PC-3 (cell line): ENCODE results near the gene LATS2. TPM values are rescaled to one million over a fixed set of nuclear protein-coding genes. Genes with fewer than 3 reads are reported as not detected.

Source experiments
- ATAC-seq: fragments of 200-7000 bp; cut with Tn5 transposase; 2 replicates; pipeline ENCODE4 v1.9.1; 2020; ENCODE audit warnings: mild to moderate bottlenecking, moderate library complexity
- BruUV-seq: library from RNA; stranded (reverse); fragments of 400-500 nt; replicated peaks from 2 replicates; lab custom pipeline; 2021; lab: Mats Ljungman, UMichigan
- CTCF ChIA-PET: fragments of 300-600 bp; sonication (Branson Sonifier 250); formaldehyde crosslinking; loops from one replicate; lab custom pipeline; 2022; ENCODE audit warnings: antibody characterized with exemption; lab: Charles Lee
- POLR2A ChIA-PET: fragments of 300-600 bp; sonication (Branson Sonifier 250); formaldehyde crosslinking; loops from one replicate; lab custom pipeline; 2022; ENCODE audit warnings: antibody characterized with exemption; ENCODE audit not compliant: unreplicated experiment; lab: Charles Lee
- DNase-seq: peaks from one replicate; pipeline ENCODE4 v3.0.0-alpha.2; 2015
- H2AFZ ChIP-seq: fragments of 300-600 bp; sonication (generic); 2 replicates; pipeline ENCODE4 v1.6.0; 2016; ENCODE audit warnings: antibody characterized with exemption, low read length
- H3F3A ChIP-seq: fragments of 300-600 bp; sonication (generic); one replicate; pipeline ENCODE4 v1.6.0; 2017; ENCODE audit warnings: antibody characterized with exemption, low read length, control low read depth, mild to moderate bottlenecking; ENCODE audit not compliant: unreplicated experiment
- H3K27ac ChIP-seq: fragments of 300-600 bp; sonication (generic); 2 replicates; pipeline ENCODE4 v1.5.1; 2016; ENCODE audit warnings: mild to moderate bottlenecking, low read length
- H3K27me3 ChIP-seq: fragments of 300-600 bp; sonication (generic); 2 replicates; pipeline ENCODE4 v1.6.1; 2016; ENCODE audit warnings: low read length, mixed read lengths
- H3K36me3 ChIP-seq: fragments of 300-600 bp; sonication (generic); 2 replicates; pipeline ENCODE4 v1.6.1; 2016; ENCODE audit warnings: low read depth, mixed run types, low read length, mixed read lengths
- H3K4me1 ChIP-seq: fragments of 300-600 bp; sonication (generic); 2 replicates; pipeline ENCODE4 v1.5.1; 2016; ENCODE audit warnings: low read length; ENCODE audit not compliant: insufficient read depth
- H3K4me2 ChIP-seq: fragments of 300-600 bp; sonication (generic); 2 replicates; pipeline ENCODE4 v1.6.0; 2016; ENCODE audit warnings: low read length
- H3K4me3 ChIP-seq: fragments of 300-600 bp; sonication (generic); 2 replicates; pipeline ENCODE4 v1.5.1; 2016; ENCODE audit warnings: mild to moderate bottlenecking, low read length, mixed read lengths
- H3K79me2 ChIP-seq: fragments of 300-600 bp; sonication (generic); 2 replicates; pipeline ENCODE4 v1.6.1; 2017; ENCODE audit warnings: low read length, mixed read lengths
- H3K9ac ChIP-seq: fragments of 300-600 bp; sonication (generic); 2 replicates; pipeline ENCODE4 v1.6.0; 2016; ENCODE audit warnings: mild to moderate bottlenecking, low read length
- H3K9me2 ChIP-seq: fragments of 300-600 bp; sonication (generic); replicated peaks from 2 replicates; pipeline ENCODE4 v1.6.1; 2016; ENCODE audit warnings: mixed run types, low read length, mixed read lengths
- H3K9me3 ChIP-seq: fragments of 300-600 bp; sonication (generic); 2 replicates; pipeline ENCODE4 v1.6.1; 2016; ENCODE audit warnings: low read length, mixed read lengths
- H4K20me1 ChIP-seq: fragments of 300-600 bp; sonication (generic); 2 replicates; pipeline ENCODE4 v1.6.1; 2016; ENCODE audit warnings: low read length, mixed read lengths
- CTCF ChIP-seq: fragments of 300-600 bp; sonication (generic); conservative IDR thresholded peaks from 2 replicates; pipeline ENCODE4 v1.5.1; 2017; ENCODE audit warnings: antibody characterized with exemption, low read depth, mild to moderate bottlenecking, low read length
- EZH2 ChIP-seq: fragments of 300-600 bp; sonication (generic); IDR thresholded peaks from one replicate; pipeline ENCODE4 v1.6.1; 2017; ENCODE audit warnings: antibody characterized with exemption, mild to moderate bottlenecking, low read length; ENCODE audit not compliant: unreplicated experiment
- EZH2phosphoT487 ChIP-seq: fragments of 300-600 bp; sonication (generic); IDR thresholded peaks from 2 replicates; pipeline ENCODE4 v1.6.1; 2018; ENCODE audit warnings: mild to moderate bottlenecking, antibody characterized with exemption, low read length, borderline replicate concordance
- intact Hi-C: fragments of 100-400 bp; cut with micrococcal nuclease; formaldehyde crosslinking; loops from 2 replicates; pipeline ENCODE4 v1.9.0; 2023
- total RNA-seq: library from RNA; depleted of rRNA; stranded (reverse); fragments of >200 nt; gene quantifications from 2 replicates; pipeline ENCODE4 v1.2.3, GENCODE V29; 2014

Gene LATS2
- total RNA-seq, 1 experiment from 2014 or later: 11.0 TPM

GRCh38 chr13:21071924-21072323 is 10.5 kb upstream of the LATS2 start:
- Histone ChIP-seq H3K9me2 (no peaks in the 10 kb centered on the region), H3K27me3 (no peaks in the 10 kb centered on the region), H3F3A (no peaks in the 10 kb centered on the region), H3K4me3 (no peak overlapping the region), H3K9me3 (no peaks in the 10 kb centered on the region), H3K4me2 (no peak overlapping the region), H3K27ac (no peak overlapping the region), H3K79me2 (no peaks in the 10 kb centered on the region), H3K36me3 (no peaks in the 10 kb centered on the region), H3K9ac (no peak overlapping the region), H3K4me1 (peaks cover 22% of the 10 kb centered on the region), H4K20me1 (no peaks in the 10 kb centered on the region), H2AFZ (no peak overlapping the region)
- DNase-seq (peak; percentile 24), ATAC-seq (no peak)
- ChIA-PET POLR2A (no interaction called here), CTCF (no interaction called here)
- no TSS peak for BruUV-seq
- intact Hi-C loops: no loop called here
- TF ChIP-seq EZH2: no peak
- no peak for TF ChIP-seq CTCF
- no peak for TF ChIP-seq EZH2phosphoT487

GRCh38 chr13:21071015-21071414 is 9.6 kb upstream of the LATS2 start:
- intact Hi-C loops: no loop called here
- Histone ChIP-seq H3F3A (no peaks in the 10 kb centered on the region), H3K9ac (no peak overlapping the region), H3K27ac (no peak overlapping the region), H3K4me1 (peaks cover 22% of the 10 kb centered on the region), H2AFZ (no peak overlapping the region), H3K9me2 (no peaks in the 10 kb centered on the region), H3K4me3 (no peak overlapping the region), H3K4me2 (peak overlapping the region; percentile 47; the same call in 1 of the 2 replicates), H3K79me2 (no peaks in the 10 kb centered on the region), H3K9me3 (no peaks in the 10 kb centered on the region), H3K27me3 (no peaks in the 10 kb centered on the region), H3K36me3 (no peaks in the 10 kb centered on the region), H4K20me1 (no peaks in the 10 kb centered on the region)
- DNase-seq (peak; percentile 48), ATAC-seq (no peak)
- CTCF ChIA-PET: no interaction called here
- no TSS peak for BruUV-seq
- TF ChIP-seq EZH2 (no peak), EZH2phosphoT487 (no peak), CTCF (no peak)
- POLR2A ChIA-PET: no interaction called here

DNA sequence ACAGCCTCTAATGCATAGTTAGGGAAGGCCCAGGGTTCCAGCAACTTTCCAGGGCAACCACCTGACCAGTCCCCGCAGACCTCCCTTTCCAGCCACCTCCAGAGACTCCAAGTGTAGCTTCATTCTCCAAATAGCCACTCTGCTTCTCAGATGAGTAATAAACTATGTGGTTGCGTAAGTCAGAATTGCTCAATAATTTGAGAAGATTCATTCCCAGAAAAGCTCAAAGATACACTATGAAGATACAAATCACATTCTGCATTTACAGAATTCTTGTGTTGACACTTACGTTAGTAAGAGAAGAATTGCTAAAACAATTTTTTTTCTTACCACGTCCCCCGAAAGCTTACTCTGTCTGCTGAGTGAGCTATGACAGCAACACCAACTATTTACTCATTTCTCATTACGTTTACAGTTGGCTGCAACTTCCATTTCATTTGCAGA is 8.2 kb upstream of the LATS2 start:
- Histone ChIP-seq H3K36me3 (no peaks in the 10 kb centered on the region), H3K9ac (0 out of 2 replicates have a peak overlapping the region, but pooled peaks have one; percentile 23), H3K79me2 (no peaks in the 10 kb centered on the region), H3K4me1 (peaks cover 22% of the 10 kb centered on the region), H3K9me3 (no peaks in the 10 kb centered on the region), H4K20me1 (no peaks in the 10 kb centered on the region), H3K27me3 (no peaks in the 10 kb centered on the region), H2AFZ (peak overlapping the region; percentile 11; the same call in 1 of the 2 replicates), H3K9me2 (no peaks in the 10 kb centered on the region), H3K4me2 (peak overlapping the region; percentile 30), H3F3A (no peaks in the 10 kb centered on the region), H3K27ac (peak overlapping the region; percentile 71), H3K4me3 (peak overlapping the region; percentile 11; the same call in 1 of the 2 replicates)
- DNase-seq: peak; percentile 94
- BruUV-seq: no TSS peak
- ATAC-seq: peak; percentile 88
- intact Hi-C loops: loop anchor here (10.0 kb wide), 1 partner anchor 65 kb away; no protein-coding TSS in a partner anchor
- ChIA-PET CTCF (no interaction called here), POLR2A (interaction anchor here (0.5 to 0.8 kb wide), 6 partner anchors 9 to 217 kb away, joined by 3 to 12 read pairs (median 5); no protein-coding TSS in a partner anchor)
- TF ChIP-seq CTCF (no peak), EZH2phosphoT487 (no peak), EZH2 (no peak)
